Measurements from ENCODE around the gene SARS1. TPM values are rescaled to one million over a fixed set of nuclear protein-coding genes. Genes with fewer than 3 reads are reported as not detected.

SARS1 gene
- total RNA-seq, 1 donor from 2014 or later, result 555 TPM

DNA sequence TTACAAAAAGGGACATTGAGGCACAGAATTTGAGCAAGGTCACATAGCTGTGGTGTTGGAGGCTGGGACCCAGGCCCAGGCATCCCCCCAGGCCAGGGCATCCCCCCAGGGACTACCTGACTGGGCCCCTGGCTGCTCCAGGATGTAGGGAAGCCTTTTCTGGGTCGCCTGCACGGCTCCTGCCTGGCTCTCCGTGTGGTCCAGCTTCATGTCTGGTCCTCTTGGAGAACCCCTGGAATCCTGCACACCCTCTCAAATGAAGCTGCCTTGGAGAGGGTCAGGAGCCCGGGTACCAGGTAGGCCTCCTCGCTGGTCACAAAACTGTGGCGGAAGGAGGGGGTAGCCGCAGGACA lies 34.7 kb downstream of the SARS1 start:
- H3K4me3 Mint-ChIP-seq (ENCODE audit: unreplicated experiment), result peak overlapping the region; percentile 40
- DNase-seq, result no peak
- TF ChIP-seq, protein P1, sequence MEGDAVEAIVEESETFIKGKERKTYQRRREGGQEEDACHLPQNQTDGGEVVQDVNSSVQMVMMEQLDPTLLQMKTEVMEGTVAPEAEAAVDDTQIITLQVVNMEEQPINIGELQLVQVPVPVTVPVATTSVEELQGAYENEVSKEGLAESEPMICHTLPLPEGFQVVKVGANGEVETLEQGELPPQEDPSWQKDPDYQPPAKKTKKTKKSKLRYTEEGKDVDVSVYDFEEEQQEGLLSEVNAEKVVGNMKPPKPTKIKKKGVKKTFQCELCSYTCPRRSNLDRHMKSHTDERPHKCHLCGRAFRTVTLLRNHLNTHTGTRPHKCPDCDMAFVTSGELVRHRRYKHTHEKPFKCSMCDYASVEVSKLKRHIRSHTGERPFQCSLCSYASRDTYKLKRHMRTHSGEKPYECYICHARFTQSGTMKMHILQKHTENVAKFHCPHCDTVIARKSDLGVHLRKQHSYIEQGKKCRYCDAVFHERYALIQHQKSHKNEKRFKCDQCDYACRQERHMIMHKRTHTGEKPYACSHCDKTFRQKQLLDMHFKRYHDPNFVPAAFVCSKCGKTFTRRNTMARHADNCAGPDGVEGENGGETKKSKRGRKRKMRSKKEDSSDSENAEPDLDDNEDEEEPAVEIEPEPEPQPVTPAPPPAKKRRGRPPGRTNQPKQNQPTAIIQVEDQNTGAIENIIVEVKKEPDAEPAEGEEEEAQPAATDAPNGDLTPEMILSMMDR (IDR thresholded peaks at IDR 0.05; ENCODE audit: partially characterized antibody, unreplicated experiment), result no peak
- H3K27ac Mint-ChIP-seq (ENCODE audit: unreplicated experiment), result no peak overlapping the region
- H3K4me1 Mint-ChIP-seq (ENCODE audit: low read depth, unreplicated experiment), result peaks cover 41% of the 10 kb centered on the region
- H3K27me3 Mint-ChIP-seq (ENCODE audit: unreplicated experiment), result peaks cover 22% of the 10 kb centered on the region
- H3K9me3 Mint-ChIP-seq (ENCODE audit: unreplicated experiment), result peaks cover 14% of the 10 kb centered on the region
- peaks cover 12% of the 10 kb centered on the region for H3K36me3 Mint-ChIP-seq (ENCODE audit: unreplicated experiment)

DNA sequence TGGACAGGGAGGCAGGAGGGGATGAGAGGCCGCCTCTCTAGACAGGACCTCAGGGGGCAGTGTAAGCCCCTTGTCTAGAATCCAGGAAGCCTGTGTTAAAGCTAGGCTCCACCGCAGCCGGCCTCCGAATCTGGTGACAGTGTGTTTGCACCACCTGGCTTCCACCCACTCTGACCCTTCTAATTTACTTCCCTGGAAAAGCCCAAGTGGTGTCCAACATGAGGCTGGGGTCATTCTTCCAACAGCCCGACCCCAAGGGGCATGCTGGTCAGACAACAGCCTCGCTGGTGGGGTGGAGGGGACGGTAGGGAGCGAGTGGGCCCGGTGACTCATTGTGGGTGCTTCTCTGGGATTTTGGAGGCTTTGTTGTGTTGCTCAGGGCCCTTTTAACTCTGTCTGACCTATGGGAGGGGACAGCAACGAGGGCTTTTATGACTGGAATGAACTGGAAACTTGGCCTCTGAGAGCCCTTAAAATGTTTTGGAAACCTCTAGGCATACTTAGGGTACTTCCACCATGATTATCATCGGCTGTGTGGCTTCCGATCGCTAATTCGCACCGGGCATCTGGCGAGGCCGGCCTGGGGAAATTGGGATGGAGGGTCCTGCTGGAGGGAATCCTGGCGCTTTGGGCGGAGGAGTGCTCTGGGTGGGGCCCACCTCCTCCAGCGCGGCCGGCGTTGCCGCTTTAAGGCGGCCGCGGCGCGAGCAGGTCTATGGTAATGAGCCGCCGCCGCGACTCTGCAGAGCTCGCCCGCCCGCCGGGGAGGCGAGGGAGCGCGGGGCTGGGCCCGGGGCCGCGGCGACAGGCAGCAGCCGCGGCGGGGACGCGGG lies 35.3 kb downstream of the SARS1 start, which contains the start of gene CELSR2:
Gene CELSR2, plus strand, starts transcription at position 743 of the 833 bp plus-strand sequence. CDS start 541 bp downstream, outside the sequence.
- TF ChIP-seq, protein P1 (IDR thresholded peaks at IDR 0.05; ENCODE audit: partially characterized antibody, unreplicated experiment), result no peak
- Mint-ChIP-seq H3K4me3 (ENCODE audit: unreplicated experiment) (peak within 1 kb of the TSS; percentile 76), H3K27ac (ENCODE audit: unreplicated experiment) (peak within 1 kb of the TSS; percentile 73), H3K9me3 (ENCODE audit: unreplicated experiment) (peaks cover 12% of the 10 kb centered on the region), H3K4me1 (ENCODE audit: low read depth, unreplicated experiment) (peaks cover 41% of the 10 kb centered on the region), H3K36me3 (ENCODE audit: unreplicated experiment) (peaks cover 12% of the 10 kb centered on the region), H3K27me3 (ENCODE audit: unreplicated experiment) (peaks cover 18% of the 10 kb centered on the region)
- peak; percentile 84 for DNase-seq

DNA sequence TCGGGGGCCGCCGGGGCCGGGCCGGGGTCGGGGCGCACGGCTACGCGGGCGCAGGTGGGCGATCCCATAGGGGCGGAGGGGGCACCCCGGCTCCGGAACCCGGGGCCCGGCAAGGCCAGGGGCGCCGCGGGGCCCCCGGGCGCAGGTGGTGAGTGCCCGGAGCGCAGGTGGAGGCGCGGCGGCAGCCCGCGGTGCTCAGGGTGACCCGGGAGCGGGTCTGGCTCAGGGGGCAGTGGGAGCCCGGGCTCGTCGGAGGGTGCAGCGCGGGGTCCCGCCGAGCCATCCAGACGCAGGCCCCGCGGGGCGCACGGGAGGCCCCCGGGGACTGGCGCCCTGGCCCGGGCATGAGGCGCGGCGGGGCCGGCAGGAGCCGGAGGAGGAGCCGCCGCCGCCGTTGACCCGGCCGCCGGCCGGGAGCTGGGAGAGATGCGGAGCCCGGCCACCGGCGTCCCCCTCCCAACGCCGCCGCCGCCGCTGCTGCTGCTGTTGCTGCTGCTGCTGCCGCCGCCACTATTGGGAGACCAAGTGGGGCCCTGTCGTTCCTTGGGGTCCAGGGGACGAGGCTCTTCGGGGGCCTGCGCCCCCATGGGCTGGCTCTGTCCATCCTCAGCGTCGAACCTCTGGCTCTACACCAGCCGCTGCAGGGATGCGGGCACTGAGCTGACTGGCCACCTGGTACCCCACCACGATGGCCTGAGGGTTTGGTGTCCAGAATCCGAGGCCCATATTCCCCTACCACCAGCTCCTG lies 36.1 kb downstream of the SARS1 start:
- TF ChIP-seq, protein P1 (IDR thresholded peaks at IDR 0.05; ENCODE audit: partially characterized antibody, unreplicated experiment), result no peak
- H3K27ac Mint-ChIP-seq (ENCODE audit: unreplicated experiment), result peak overlapping the region; percentile 68
- H3K36me3 Mint-ChIP-seq (ENCODE audit: unreplicated experiment), result peaks cover 12% of the 10 kb centered on the region
- H3K9me3 Mint-ChIP-seq (ENCODE audit: unreplicated experiment), result peaks cover 9% of the 10 kb centered on the region
- H3K27me3 Mint-ChIP-seq (ENCODE audit: unreplicated experiment), result peaks cover 18% of the 10 kb centered on the region
- H3K4me1 Mint-ChIP-seq (ENCODE audit: low read depth, unreplicated experiment), result peaks cover 37% of the 10 kb centered on the region
- peak overlapping the region; percentile 76 for H3K4me3 Mint-ChIP-seq (ENCODE audit: unreplicated experiment)
- DNase-seq, result peak; percentile 55

DNA sequence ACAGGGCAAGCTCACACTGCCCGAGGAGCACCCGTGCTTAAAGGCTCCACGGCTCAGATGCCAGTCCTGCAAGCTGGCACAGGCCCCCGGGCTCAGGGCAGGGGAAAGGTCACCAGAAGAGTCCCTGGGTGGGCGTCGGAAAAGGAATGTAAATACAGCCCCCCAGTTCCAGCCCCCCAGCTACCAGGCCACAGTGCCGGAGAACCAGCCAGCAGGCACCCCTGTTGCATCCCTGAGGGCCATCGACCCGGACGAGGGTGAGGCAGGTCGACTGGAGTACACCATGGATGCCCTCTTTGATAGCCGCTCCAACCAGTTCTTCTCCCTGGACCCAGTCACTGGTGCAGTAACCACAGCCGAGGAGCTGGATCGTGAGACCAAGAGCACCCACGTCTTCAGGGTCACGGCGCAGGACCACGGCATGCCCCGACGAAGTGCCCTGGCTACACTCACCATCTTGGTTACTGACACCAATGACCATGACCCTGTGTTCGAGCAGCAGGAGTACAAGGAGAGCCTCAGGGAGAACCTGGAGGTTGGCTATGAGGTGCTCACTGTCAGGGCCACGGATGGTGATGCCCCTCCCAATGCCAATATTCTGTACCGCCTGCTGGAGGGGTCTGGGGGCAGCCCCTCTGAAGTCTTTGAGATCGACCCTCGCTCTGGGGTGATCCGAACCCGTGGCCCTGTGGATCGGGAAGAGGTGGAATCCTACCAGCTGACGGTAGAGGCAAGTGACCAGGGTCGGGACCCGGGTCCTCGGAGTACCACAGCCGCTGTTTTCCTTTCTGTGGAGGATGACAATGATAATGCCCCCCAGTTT lies 36.9 kb downstream of the SARS1 start:
- Mint-ChIP-seq H3K4me1 (ENCODE audit: low read depth, unreplicated experiment) (peaks cover 44% of the 10 kb centered on the region), H3K36me3 (ENCODE audit: unreplicated experiment) (peaks cover 12% of the 10 kb centered on the region)

More for the DNA sequence above, 36.9 kb downstream of the SARS1 start:
- Mint-ChIP-seq H3K27ac (ENCODE audit: unreplicated experiment) (no peak overlapping the region), H3K4me3 (ENCODE audit: unreplicated experiment) (peak overlapping the region; percentile 76), H3K9me3 (ENCODE audit: unreplicated experiment) (peaks cover 15% of the 10 kb centered on the region), H3K27me3 (ENCODE audit: unreplicated experiment) (peaks cover 21% of the 10 kb centered on the region)
- TF ChIP-seq, protein P1 (IDR thresholded peaks at IDR 0.05; ENCODE audit: partially characterized antibody, unreplicated experiment), result no peak
- peak; percentile 11 for DNase-seq
